Measurements from ENCODE around the gene ZEB1.

ZEB1 gene

DNA sequence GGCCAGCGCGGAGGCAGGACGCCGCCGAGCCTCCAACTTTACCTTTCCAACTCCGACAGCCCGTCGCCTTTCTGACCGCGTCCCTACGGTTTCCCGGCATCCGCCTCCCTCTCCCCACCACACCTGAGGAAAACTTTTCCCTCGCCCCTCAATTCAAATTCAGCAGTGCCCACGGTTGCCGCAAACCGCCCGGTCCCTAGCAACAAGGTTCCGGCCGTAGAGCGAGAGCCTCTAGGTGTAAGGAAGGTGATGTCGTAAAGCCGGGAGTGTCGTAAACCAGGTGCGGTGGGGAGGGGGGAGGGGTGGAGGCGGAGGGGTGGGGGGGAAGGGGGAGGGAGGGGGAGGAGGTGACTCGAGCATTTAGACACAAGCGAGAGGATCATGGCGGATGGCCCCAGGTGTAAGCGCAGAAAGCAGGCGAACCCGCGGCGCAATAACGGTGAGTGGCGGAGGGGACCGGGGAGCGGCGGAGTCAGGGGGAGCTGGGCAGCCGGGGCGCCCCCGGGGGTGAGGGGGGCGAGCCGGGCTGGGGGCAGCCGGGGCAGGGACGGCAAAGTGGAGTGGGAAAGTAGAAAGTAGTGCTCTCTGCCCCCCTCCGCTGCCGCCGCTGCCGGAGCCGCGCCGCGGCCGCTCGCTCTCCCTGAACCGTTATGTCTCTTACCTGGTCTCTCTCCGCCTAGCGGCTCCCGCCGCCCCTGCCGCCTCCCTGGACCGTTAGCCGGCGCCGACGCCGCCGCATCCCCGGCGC, at the start of gene ZEB1:
ZEB1 (plus strand) TSS at position 363 of the 748 bp plus-strand sequence; CDS start at position 382, 19 bp downstream.
- peak within 1 kb of the TSS; percentile 85 for H3K4me3 ChIP-seq (ENCODE audit: low read depth, low read length)
- no peak; the same call in 1 of the 2 replicates for TF ChIP-seq MYC (IDR thresholded peaks at IDR 0.05; ENCODE audit: low read depth, low read length)
- TF ChIP-seq CTCF (IDR thresholded peaks at IDR 0.05; ENCODE audit: low read depth, low read length), result no peak
- TF ChIP-seq POLR2A (IDR thresholded peaks at IDR 0.05; ENCODE audit: extremely low read depth, insufficient read length), result peak; percentile 32
- TF ChIP-seq, protein P1, sequence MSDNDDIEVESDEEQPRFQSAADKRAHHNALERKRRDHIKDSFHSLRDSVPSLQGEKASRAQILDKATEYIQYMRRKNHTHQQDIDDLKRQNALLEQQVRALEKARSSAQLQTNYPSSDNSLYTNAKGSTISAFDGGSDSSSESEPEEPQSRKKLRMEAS (IDR thresholded peaks at IDR 0.05; ENCODE audit: low read depth, low read length), result no peak; the same call in 1 of the 2 replicates
- DNase-seq (ENCODE audit: low read depth), result peak; percentile 84

GRCh38 chr10:31270954-31271353, 48.1 kb upstream of the ZEB1 start:
- no peak overlapping the region for H3K4me3 ChIP-seq (ENCODE audit: low read depth, low read length)
- TF ChIP-seq POLR2A (IDR thresholded peaks at IDR 0.05; ENCODE audit: extremely low read depth, insufficient read length), result no peak
- no peak for TF ChIP-seq CTCF (IDR thresholded peaks at IDR 0.05; ENCODE audit: low read depth, low read length)
- TF ChIP-seq MYC (IDR thresholded peaks at IDR 0.05; ENCODE audit: low read depth, low read length), result no peak
- TF ChIP-seq, protein P1 (IDR thresholded peaks at IDR 0.05; ENCODE audit: low read depth, low read length), result no peak
- no peak for DNase-seq (ENCODE audit: low read depth)

DNA sequence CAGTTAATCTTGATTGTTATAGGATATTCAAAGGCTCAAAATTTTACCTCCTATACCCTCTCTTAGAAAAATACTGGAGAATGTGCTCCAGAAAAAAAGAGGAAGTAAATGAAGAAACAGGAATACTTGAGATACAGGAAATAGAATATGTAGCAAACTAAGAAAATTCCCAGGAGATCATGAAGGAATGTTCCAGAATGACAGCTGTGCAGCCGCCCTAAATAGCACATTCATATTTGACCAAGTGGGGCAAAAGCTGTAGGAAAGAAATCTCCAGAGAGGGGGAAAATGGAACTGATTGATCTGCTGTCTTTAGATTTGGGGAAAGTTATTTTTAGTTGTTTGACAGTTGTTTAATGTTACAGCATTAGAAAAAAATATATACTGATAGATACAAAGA, 46.2 kb upstream of the ZEB1 start:
- TF ChIP-seq CTCF (IDR thresholded peaks at IDR 0.05; ENCODE audit: low read depth, low read length), result no peak
- DNase-seq (ENCODE audit: low read depth), result no peak

DNA sequence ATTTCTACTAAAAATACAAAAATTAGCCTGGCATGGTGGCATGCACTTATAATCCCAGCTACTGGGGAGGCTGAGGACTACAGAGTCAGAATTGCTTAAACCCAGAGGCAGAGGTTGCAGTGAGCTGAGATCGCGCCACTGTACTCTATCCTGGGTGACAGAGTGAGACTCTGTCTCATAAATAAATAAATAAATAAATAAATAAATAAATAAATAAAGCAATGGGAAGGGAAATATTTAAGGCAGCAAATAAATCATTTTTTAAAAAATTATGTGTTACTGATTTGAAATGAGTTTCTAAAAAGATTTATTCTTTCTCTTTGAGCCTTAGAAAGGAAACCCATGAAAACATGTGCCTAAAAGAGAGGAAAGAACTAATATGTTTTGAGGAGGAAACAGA, 45.2 kb upstream of the ZEB1 start:
- no peak for TF ChIP-seq MYC (IDR thresholded peaks at IDR 0.05; ENCODE audit: low read depth, low read length)
- TF ChIP-seq POLR2A (IDR thresholded peaks at IDR 0.05; ENCODE audit: extremely low read depth, insufficient read length), result no peak
- TF ChIP-seq, protein P1 (IDR thresholded peaks at IDR 0.05; ENCODE audit: low read depth, low read length), result no peak
- TF ChIP-seq CTCF (IDR thresholded peaks at IDR 0.05; ENCODE audit: low read depth, low read length), result no peak
- no peak for DNase-seq (ENCODE audit: low read depth)
- no peak overlapping the region for H3K4me3 ChIP-seq (ENCODE audit: low read depth, low read length)

More for the DNA sequence above, 46.2 kb upstream of the ZEB1 start:
- no peak overlapping the region for H3K4me3 ChIP-seq (ENCODE audit: low read depth, low read length)

DNA sequence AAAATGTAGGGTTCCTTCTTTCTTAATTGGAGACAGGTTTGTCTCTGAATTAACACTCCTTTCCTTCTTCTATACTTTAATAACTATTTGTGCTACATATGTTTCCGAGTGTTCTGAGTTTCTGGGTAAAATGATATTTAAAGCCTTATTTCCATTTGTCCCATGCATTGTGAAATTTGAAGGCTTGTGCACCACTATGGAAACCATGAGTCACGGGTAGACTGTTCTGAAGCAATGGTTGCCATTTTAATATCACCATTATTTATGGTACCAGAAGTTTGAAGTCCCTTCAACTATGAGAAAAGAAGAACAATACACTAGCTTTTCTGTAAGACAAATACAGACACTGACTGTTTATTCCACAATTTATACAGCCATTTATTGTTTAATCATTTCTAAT, 44.7 kb upstream of the ZEB1 start:
- peak; percentile 7 for DNase-seq (ENCODE audit: low read depth)
- TF ChIP-seq, protein P1 (IDR thresholded peaks at IDR 0.05; ENCODE audit: low read depth, low read length), result no peak
- TF ChIP-seq CTCF (IDR thresholded peaks at IDR 0.05; ENCODE audit: low read depth, low read length), result no peak
- no peak for TF ChIP-seq MYC (IDR thresholded peaks at IDR 0.05; ENCODE audit: low read depth, low read length)
- no peak for TF ChIP-seq POLR2A (IDR thresholded peaks at IDR 0.05; ENCODE audit: extremely low read depth, insufficient read length)

More for the DNA sequence above, 44.7 kb upstream of the ZEB1 start:
- H3K4me3 ChIP-seq (ENCODE audit: low read depth, low read length), result no peak overlapping the region

Measured in NB4 (cell line).